Erythroblast (primary cell): ENCODE measurements around the gene GDF10.

Source experiments
- GATA1 ChIP-seq: IDR thresholded peaks from 2 replicates; pipeline ENCODE4 v1.6.1; 2011; ENCODE audit warnings: low read depth, mild to moderate bottlenecking, control low read depth, low read length, moderate library complexity
- POLR2A ChIP-seq: IDR thresholded peaks from 2 replicates; pipeline ENCODE4 v1.6.1; 2011; ENCODE audit warnings: mild to moderate bottlenecking, low read length

- TF ChIP-seq POLR2A (no peak), GATA1 (no peak)
Observed at GRCh38 chr10:47289921-47290320, 10.1 kb upstream of the GDF10 start.
